Esophagus squamous epithelium (tissue), 5 donors: Measurements from ENCODE around the gene ATP8B4. TPM values are rescaled to one million over a fixed set of nuclear protein-coding genes. Genes with fewer than 3 reads are reported as not detected.

Experiments
- DNase-seq: peaks from one replicate; lab custom pipeline; 2025; lab: John Stamatoyannopoulos, UW
- H3K27ac ChIP-seq, 4 donors: fragments of 200-600 bp; sonication (generic); one replicate each; pipeline ENCODE4 v1.5.1; 2016 to 2019; ENCODE audit warnings: mild to moderate bottlenecking in 1 of 4
- H3K27me3 ChIP-seq, 4 donors: fragments of 200-600 bp; sonication (generic); 1 replicate in 3 of 4; 2 replicates in 1 of 4; pipeline versions ENCODE4 v1.5.1 to v1.6.0; 2017 to 2021; ENCODE audit warnings: antibody characterized with exemption in 1 of 4
- H3K36me3 ChIP-seq, 3 donors: fragments of 200-600 bp; sonication (generic); one replicate each; pipeline ENCODE4 v1.5.1; 2016 to 2019
- H3K4me1 ChIP-seq, 3 donors: fragments of 200-600 bp; sonication (generic); one replicate each; pipeline ENCODE4 v1.5.1; 2017 to 2019
- H3K4me3 ChIP-seq, 4 donors: fragments of 200-600 bp; sonication (generic); 1 replicate in 3 of 4; 2 replicates in 1 of 4; pipeline ENCODE4 v1.5.1; 2016 to 2019; ENCODE audit warnings: mild to moderate bottlenecking in 2 of 4, moderate library complexity in 1 of 4
- H3K9me3 ChIP-seq, 3 donors: fragments of 200-600 bp; sonication (generic); one replicate each; pipeline ENCODE4 v1.5.1; 2016 to 2019
- POLR2A ChIP-seq, 4 donors: fragments of 450-650 bp; IDR thresholded peaks; one replicate each; pipeline ENCODE4 v1.6.1; 2017; ENCODE audit warnings: antibody characterized with exemption in 4 of 4, mild to moderate bottlenecking in 4 of 4, moderate library complexity in 3 of 4
- WGBS, 2 donors: methylation state at CpG; one replicate each; pipeline ENCODE4 v1.1.5; 2018; 5-methylcytosine and 5-hydroxymethylcytosine counted together
- intact Hi-C: fragments of 100-400 bp; cut with DNase I; formaldehyde crosslinking; loops from one replicate; pipeline ENCODE4 v1.15.0; 2022
- total RNA-seq, 4 donors: library from RNA; depleted of rRNA; stranded (reverse); fragments of >200 nt; gene quantifications; one replicate each; pipeline ENCODE4 v1.1.0, GENCODE V29; 2016
- TF ChIP-seq, protein P1 (sequence below), 6 experiments: fragments of 450-650 bp in 4 of 6; fragments of 200-600 bp in 2 of 6; sonication (generic) in 2 of 6; IDR thresholded peaks; one replicate each; pipeline ENCODE4 v1.5.1; 2016 to 2019; ENCODE audit warnings: antibody characterized with exemption in 6 of 6, mild to moderate bottlenecking in 4 of 6, moderate library complexity in 4 of 6
- donor health status: DM: yes; HTN: yes; CAD: no.

Gene ATP8B4
- total RNA-seq, 4 donors from 2014 or later, result 0.97 to 6.7 (median 2.9) TPM

DNA sequence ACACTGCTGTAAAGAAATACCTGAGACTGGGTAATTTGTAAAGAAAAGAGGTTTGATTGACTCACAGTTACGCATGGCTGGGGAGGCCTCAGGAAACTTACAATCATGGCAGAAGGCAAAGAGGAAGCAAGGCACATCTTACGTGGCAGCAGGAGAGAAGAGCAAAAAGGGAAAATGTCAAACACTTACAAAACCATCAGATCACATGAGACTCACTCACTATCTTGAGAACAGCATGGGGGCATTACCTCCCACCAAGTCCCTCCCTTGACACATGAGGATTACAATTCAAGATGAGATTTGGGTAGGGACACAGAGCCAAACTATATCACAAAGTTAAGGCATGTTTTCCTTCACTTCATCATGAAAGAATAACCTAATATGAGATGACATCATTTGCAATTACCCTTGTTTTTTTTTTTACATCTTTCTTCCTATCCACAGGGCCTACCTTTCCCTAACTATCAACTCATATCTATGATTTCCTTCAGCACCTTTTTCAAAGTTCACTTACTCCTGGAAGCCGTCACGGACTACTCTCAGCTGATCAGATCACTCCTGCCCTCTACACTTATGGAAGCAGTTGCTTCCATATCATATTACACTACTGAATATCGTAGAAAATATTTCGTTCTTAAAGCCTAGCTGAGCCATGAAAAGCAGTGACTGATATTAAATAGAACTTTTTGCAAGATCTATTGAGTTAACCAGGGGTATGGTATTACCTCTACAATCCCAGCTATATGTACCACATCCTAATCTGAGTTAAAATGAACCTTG lies 25.5 kb upstream of the ATP8B4 start:
- Histone ChIP-seq H3K9me3 (no peaks in the 10 kb centered on the region), H3K4me3 (no peak overlapping the region), H3K36me3 (no peaks in the 10 kb centered on the region), H3K27me3 (no peaks in the 10 kb centered on the region), H3K27ac (no peak overlapping the region), H3K4me1 (peaks cover 0 to 28% (median 0%) of the 10 kb centered on the region in 3 donors)
- TF ChIP-seq, protein P1, sequence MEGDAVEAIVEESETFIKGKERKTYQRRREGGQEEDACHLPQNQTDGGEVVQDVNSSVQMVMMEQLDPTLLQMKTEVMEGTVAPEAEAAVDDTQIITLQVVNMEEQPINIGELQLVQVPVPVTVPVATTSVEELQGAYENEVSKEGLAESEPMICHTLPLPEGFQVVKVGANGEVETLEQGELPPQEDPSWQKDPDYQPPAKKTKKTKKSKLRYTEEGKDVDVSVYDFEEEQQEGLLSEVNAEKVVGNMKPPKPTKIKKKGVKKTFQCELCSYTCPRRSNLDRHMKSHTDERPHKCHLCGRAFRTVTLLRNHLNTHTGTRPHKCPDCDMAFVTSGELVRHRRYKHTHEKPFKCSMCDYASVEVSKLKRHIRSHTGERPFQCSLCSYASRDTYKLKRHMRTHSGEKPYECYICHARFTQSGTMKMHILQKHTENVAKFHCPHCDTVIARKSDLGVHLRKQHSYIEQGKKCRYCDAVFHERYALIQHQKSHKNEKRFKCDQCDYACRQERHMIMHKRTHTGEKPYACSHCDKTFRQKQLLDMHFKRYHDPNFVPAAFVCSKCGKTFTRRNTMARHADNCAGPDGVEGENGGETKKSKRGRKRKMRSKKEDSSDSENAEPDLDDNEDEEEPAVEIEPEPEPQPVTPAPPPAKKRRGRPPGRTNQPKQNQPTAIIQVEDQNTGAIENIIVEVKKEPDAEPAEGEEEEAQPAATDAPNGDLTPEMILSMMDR (IDR thresholded peaks at IDR 0.05), result no peak
- no peak for TF ChIP-seq POLR2A (IDR thresholded peaks at IDR 0.05)
- 60 to 65% methylated on average over 6 of the region's 6 CpGs for WGBS, 2 donors
- intact Hi-C loops, result loop anchor here (10.0 kb wide), 1 partner anchor 1280 kb away; no protein-coding TSS in a partner anchor
- no peak for DNase-seq

DNA sequence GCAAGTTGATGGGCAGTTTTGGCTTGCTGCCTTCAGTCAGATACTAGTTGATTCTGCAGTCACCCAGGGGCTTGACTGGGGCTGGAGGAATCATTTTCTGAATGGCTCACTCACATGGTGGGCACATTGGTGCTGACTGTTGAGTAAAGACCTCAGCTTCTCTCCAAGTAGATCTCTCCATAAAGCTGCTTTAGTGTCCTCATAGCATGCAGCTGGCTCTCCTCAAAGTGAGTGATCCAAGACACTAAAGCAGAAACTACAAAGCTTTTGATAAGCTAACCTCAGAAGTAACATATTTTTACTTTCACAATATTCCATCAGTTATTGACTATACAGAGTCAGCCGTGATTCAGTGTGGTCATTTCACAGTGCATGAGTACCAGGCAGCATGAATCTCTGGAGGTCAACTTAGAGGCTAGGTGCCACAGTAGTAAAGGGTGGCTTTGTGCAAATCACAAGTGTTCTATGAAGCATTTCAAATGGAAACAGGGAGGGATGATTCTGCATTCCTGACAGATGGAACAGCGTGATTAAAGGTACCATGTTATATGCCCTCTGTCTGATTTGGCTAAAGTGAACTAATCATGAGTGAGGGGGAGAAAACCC lies 24.3 kb upstream of the ATP8B4 start:
- WGBS, 2 donors, result 93 to 100% methylated on average over 2 of the region's 2 CpGs
- intact Hi-C loops, result loop anchor here (10.0 kb wide), 1 partner anchor 1279 kb away; no protein-coding TSS in a partner anchor

DNA sequence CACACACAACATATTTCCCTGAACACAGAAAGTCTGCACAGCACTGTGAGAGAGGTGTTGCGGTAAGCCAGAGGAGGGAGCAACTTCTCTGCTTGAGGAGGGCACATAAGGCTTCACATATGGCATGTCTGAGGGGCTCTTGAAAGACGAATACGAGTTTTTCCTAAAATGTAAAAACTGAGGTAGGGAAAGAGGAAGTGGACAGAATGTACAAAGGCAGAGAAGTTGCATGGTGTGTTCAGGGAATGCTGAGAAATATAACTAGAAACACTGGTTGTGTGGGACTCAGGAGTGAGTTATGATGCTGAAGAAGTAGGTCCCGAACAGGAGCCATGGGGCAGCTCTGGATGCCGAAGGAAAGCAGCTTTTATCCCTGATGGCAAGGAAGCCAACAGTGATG lies 22.8 kb upstream of the ATP8B4 start:
- DNase-seq, result no peak
- Histone ChIP-seq H3K27me3 (no peaks in the 10 kb centered on the region), H3K36me3 (no peaks in the 10 kb centered on the region), H3K27ac (no peak overlapping the region), H3K9me3 (no peaks in the 10 kb centered on the region), H3K4me3 (no peak overlapping the region), H3K4me1 (peaks cover 0 to 12% (median 0%) of the 10 kb centered on the region in 3 donors)
- 71 to 86% methylated on average over 5 of the region's 5 CpGs for WGBS, 2 donors
- TF ChIP-seq, protein P1 (IDR thresholded peaks at IDR 0.05), result no peak
- intact Hi-C loops, result loop anchor here (10.0 kb wide), 1 partner anchor 1277 kb away; no protein-coding TSS in a partner anchor

More for the DNA sequence above, 24.3 kb upstream of the ATP8B4 start:
- no peak overlapping the region for H3K27ac ChIP-seq
- no peaks in the 10 kb centered on the region for H3K9me3 ChIP-seq
- H3K36me3 ChIP-seq, result no peaks in the 10 kb centered on the region
- TF ChIP-seq, protein P1 (IDR thresholded peaks at IDR 0.05), result no peak
- TF ChIP-seq POLR2A (IDR thresholded peaks at IDR 0.05), result no peak
- peaks cover 0 to 16% (median 0%) of the 10 kb centered on the region in 3 donors for H3K4me1 ChIP-seq
- no peaks in the 10 kb centered on the region for H3K27me3 ChIP-seq
- H3K4me3 ChIP-seq, result no peak overlapping the region
- no peak for DNase-seq

DNA sequence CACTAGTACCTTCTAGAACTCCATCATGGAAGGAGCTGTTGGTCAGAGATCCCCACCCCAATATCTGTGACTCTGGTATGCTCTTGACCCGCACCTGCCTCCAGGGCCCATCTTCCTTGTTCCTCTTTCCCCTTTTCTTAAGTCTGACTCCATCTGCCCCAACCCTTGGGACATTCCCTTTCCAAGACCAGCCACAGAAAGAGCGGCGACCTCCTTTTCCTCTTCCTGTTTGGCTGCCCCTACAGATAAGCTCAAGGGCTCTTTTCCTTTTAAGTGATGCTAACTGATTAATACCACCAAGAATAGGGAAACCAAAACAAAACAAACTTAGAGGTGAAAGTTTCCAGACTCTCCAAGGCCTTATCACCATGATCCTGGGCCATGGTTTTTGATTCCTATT lies 21.9 kb upstream of the ATP8B4 start:
- TF ChIP-seq, protein P1 (IDR thresholded peaks at IDR 0.05), result no peak
- no peak for TF ChIP-seq POLR2A (IDR thresholded peaks at IDR 0.05)
- peaks cover 0 to 10% (median 0%) of the 10 kb centered on the region in 3 donors for H3K4me1 ChIP-seq
- no peaks in the 10 kb centered on the region for H3K27me3 ChIP-seq
- H3K36me3 ChIP-seq, result no peaks in the 10 kb centered on the region
- no peaks in the 10 kb centered on the region for H3K9me3 ChIP-seq
- no peak for DNase-seq
- no peak overlapping the region for H3K27ac ChIP-seq
- no peak overlapping the region for H3K4me3 ChIP-seq
- WGBS, 2 donors, result 56 to 84% methylated on average over 3 of the region's 3 CpGs
- intact Hi-C loops, result loop anchor here (10.0 kb wide), 1 partner anchor 1276 kb away; no protein-coding TSS in a partner anchor

DNA sequence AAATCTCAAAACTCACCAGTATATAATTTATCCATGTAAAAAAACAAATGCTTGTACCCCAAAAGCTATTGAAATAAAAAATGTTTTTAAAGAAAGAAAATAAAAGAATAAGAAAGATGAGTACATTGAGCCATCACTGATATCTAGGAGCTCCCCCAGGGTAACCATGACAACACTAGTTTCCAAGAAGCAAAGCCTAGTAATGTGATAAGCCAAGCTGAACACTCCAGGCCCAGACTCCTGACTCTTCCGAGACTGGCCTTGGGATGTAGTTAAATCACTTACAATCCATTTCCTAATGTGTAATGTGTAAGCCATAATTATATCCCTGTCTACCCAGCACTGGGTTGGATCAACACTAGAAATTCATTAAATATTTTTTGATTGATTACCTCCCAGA lies 21.1 kb upstream of the ATP8B4 start:
- no peaks in the 10 kb centered on the region for H3K36me3 ChIP-seq
- 0% methylated on average over 1 of the region's 1 CpG for WGBS, 2 donors
- no peak for TF ChIP-seq POLR2A (IDR thresholded peaks at IDR 0.05)
- TF ChIP-seq, protein P1 (IDR thresholded peaks at IDR 0.05), result no peak
- H3K9me3 ChIP-seq, result no peaks in the 10 kb centered on the region
- no peaks in the 10 kb centered on the region for H3K27me3 ChIP-seq
- H3K27ac ChIP-seq, result no peak overlapping the region
- DNase-seq, result no peak
- intact Hi-C loops, result loop anchor here (10.0 kb wide), 1 partner anchor 1275 kb away; no protein-coding TSS in a partner anchor
- no peak overlapping the region for H3K4me3 ChIP-seq
- H3K4me1 ChIP-seq, result peaks cover 0 to under 1% (median 0%) of the 10 kb centered on the region in 3 donors
